Measurements from ENCODE around the gene CDH23.

Gene CDH23

DNA sequence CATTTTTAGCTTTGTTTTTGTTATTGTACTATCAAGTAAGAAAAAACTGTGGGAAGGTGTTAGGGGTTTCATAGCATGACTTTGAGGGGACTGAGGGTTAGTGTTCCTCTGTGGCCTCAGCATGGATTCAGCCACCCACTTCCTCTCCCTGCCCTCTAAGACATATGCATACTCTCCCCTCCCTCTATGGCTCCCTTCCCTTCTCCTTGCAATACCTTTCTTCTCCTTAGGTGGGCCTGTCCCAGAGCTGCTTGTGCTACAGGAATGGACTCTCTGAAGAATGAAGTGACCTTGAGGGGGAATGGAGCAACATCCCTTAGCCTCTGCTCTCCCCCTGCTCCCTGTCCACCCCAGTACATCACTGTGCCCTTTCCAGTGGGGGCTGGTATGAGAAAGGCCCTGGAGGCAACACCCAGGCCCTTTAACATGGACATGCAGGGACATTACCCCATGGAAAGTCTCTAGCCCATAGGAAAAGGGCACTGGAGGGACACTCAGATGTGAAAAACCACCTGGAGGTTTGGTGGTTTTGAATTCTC lies 22.4 kb downstream of the CDH23 start:
- DNase-seq (ENCODE audit: extremely low spot score), result no peak
- TF ChIP-seq, protein P1, sequence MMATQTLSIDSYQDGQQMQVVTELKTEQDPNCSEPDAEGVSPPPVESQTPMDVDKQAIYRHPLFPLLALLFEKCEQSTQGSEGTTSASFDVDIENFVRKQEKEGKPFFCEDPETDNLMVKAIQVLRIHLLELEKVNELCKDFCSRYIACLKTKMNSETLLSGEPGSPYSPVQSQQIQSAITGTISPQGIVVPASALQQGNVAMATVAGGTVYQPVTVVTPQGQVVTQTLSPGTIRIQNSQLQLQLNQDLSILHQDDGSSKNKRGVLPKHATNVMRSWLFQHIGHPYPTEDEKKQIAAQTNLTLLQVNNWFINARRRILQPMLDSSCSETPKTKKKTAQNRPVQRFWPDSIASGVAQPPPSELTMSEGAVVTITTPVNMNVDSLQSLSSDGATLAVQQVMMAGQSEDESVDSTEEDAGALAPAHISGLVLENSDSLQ (IDR thresholded peaks at IDR 0.05), result no peak
- TF ChIP-seq FOXM1 (IDR thresholded peaks at IDR 0.05; ENCODE audit: borderline replicate concordance) (no peak), HDGF (IDR thresholded peaks at IDR 0.05; ENCODE audit: borderline replicate concordance) (no peak), FOXK2 (IDR thresholded peaks at IDR 0.05) (no peak), CTBP1 (IDR thresholded peaks at IDR 0.05; ENCODE audit: borderline replicate concordance) (no peak), FOXA1 (IDR thresholded peaks at IDR 0.05) (no peak), SP1 (IDR thresholded peaks at IDR 0.05) (no peak), LEF1 (IDR thresholded peaks at IDR 0.05; ENCODE audit: borderline replicate concordance) (no peak), BHLHE40 (IDR thresholded peaks at IDR 0.05; ENCODE audit: borderline replicate concordance) (no peak)
- POLR2A ChIA-PET, result no interaction called here
- CTCF ChIA-PET, result interaction anchor here (0.7 kb wide), 1 partner anchor 10 kb away, joined by 3 read pairs; no protein-coding TSS in a partner anchor

DNA sequence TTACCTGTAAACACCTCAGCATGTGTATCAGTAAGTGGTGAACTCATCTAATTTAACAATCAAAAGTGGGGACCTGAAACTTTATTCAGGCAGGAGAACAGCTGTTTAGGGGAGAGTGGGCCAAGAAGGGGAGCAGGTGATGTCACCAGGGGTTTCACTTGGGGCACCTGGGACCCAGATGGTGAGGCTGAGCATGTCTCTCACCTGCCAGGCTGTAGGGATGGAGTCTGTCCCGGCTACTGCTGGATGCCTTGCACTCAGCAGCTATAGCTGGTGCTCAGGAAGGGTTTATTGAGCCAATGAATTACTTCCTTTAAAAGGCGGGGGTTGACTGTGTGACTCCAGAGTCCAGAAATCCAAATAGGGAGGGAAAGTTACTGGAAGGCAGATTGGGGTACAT lies 23.0 kb downstream of the CDH23 start:
- POLR2A ChIA-PET, result no interaction called here
- CTCF ChIA-PET, result no interaction called here
- TF ChIP-seq FOXK2 (IDR thresholded peaks at IDR 0.05), result no peak
- TF ChIP-seq L3MBTL2 (conservative IDR thresholded peaks at IDR 0.05), result no peak
- TF ChIP-seq LEF1 (IDR thresholded peaks at IDR 0.05; ENCODE audit: borderline replicate concordance), result no peak
- TF ChIP-seq NFRKB (IDR thresholded peaks at IDR 0.05), result no peak
- TF ChIP-seq ELF4 (IDR thresholded peaks at IDR 0.05), result no peak
- TF ChIP-seq ARNT (IDR thresholded peaks at IDR 0.05), result no peak
- TF ChIP-seq TARDBP (IDR thresholded peaks at IDR 0.05), result no peak
- TF ChIP-seq HDGF (IDR thresholded peaks at IDR 0.05; ENCODE audit: borderline replicate concordance), result no peak
- TF ChIP-seq SUZ12 (IDR thresholded peaks at IDR 0.05), result no peak
- TF ChIP-seq ZNF384 (IDR thresholded peaks at IDR 0.05), result no peak
- TF ChIP-seq BHLHE40 (IDR thresholded peaks at IDR 0.05; ENCODE audit: borderline replicate concordance), result no peak
- no peak for DNase-seq (ENCODE audit: extremely low spot score)

DNA sequence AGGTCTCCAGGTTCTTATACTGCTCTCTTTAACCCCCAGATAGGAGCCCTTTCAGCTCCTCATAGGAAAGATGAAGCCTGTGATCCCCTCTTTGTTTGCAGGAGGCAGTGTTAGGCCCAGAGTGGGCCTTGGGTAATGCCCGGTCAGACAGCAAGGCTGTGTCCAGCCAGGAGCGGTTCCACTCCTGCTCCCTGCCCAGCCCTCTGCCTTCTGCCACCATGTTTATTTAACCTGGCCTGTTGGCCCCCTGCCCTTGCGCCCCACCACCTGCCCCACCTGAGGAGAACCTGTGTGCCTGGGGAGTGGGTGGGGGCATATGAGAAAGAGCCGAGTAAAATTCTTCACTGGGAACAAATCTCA lies 24.3 kb downstream of the CDH23 start:
- TF ChIP-seq HDGF (IDR thresholded peaks at IDR 0.05; ENCODE audit: borderline replicate concordance) (no peak), SP1 (IDR thresholded peaks at IDR 0.05) (no peak), CTBP1 (IDR thresholded peaks at IDR 0.05; ENCODE audit: borderline replicate concordance) (no peak), NFRKB (IDR thresholded peaks at IDR 0.05) (no peak), ELF4 (IDR thresholded peaks at IDR 0.05) (no peak), L3MBTL2 (conservative IDR thresholded peaks at IDR 0.05) (no peak)
- ChIA-PET POLR2A (no interaction called here), CTCF (no interaction called here)
- DNase-seq (ENCODE audit: extremely low spot score), result no peak

DNA sequence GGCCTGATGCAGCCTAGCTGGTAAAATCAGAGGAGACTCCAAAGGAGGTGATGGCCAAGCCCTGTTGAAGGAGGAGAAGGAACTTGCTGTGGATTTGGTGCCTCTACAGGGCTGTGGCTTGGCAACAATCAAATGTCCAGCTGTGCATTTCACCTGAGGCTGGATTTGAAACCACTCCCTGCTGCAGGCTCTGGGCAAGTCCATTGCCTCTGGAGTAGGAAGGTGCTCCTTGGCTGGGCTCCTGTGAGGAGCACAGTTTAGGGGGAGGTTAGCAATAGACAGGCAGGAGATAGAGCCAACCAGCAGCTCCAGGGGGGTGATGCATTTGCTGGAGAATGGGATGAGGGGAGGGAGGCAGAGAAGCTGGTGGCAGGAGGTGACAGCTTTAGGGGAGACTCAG lies 26.5 kb downstream of the CDH23 start:
- POLR2A ChIA-PET, result no interaction called here

GRCh38 chr10:71423901-71424300 lies 27.2 kb downstream of the CDH23 start:
- POLR2A ChIA-PET, result no interaction called here
- TF ChIP-seq SP1 (IDR thresholded peaks at IDR 0.05), result no peak
- no peak for TF ChIP-seq L3MBTL2 (conservative IDR thresholded peaks at IDR 0.05)
- no peak for TF ChIP-seq NFRKB (IDR thresholded peaks at IDR 0.05)
- no peak for TF ChIP-seq SUZ12 (IDR thresholded peaks at IDR 0.05)
- CTCF ChIA-PET, result no interaction called here
- DNase-seq (ENCODE audit: extremely low spot score), result no peak

More for the DNA sequence above, 26.5 kb downstream of the CDH23 start:
- TF ChIP-seq NFRKB (IDR thresholded peaks at IDR 0.05), result no peak
- no peak for TF ChIP-seq SUZ12 (IDR thresholded peaks at IDR 0.05)
- no peak for TF ChIP-seq BHLHE40 (IDR thresholded peaks at IDR 0.05; ENCODE audit: borderline replicate concordance)
- no peak for TF ChIP-seq FOXA1 (IDR thresholded peaks at IDR 0.05)
- TF ChIP-seq FOXK2 (IDR thresholded peaks at IDR 0.05), result no peak
- TF ChIP-seq CTBP1 (IDR thresholded peaks at IDR 0.05; ENCODE audit: borderline replicate concordance), result no peak
- TF ChIP-seq LEF1 (IDR thresholded peaks at IDR 0.05; ENCODE audit: borderline replicate concordance), result no peak
- TF ChIP-seq, protein P1 (IDR thresholded peaks at IDR 0.05), result no peak
- no peak for TF ChIP-seq ARNT (IDR thresholded peaks at IDR 0.05)
- CTCF ChIA-PET, result no interaction called here
- DNase-seq (ENCODE audit: extremely low spot score), result no peak

GRCh38 chr10:71424496-71425194 lies 27.9 kb downstream of the CDH23 start:
- DNase-seq (ENCODE audit: extremely low spot score), result no peak
- ChIA-PET CTCF (interaction anchor here (0.5 kb wide), 1 partner anchor 53 kb away, joined by 3 read pairs; no protein-coding TSS in a partner anchor), POLR2A (no interaction called here)
- no peak for TF ChIP-seq SP1 (IDR thresholded peaks at IDR 0.05)
- no peak for TF ChIP-seq FOXM1 (IDR thresholded peaks at IDR 0.05; ENCODE audit: borderline replicate concordance)
- no peak for TF ChIP-seq NFRKB (IDR thresholded peaks at IDR 0.05)
- TF ChIP-seq FOXA1 (IDR thresholded peaks at IDR 0.05), result no peak
- TF ChIP-seq ZNF384 (IDR thresholded peaks at IDR 0.05), result no peak
- TF ChIP-seq ELF4 (IDR thresholded peaks at IDR 0.05), result no peak
- TF ChIP-seq BHLHE40 (IDR thresholded peaks at IDR 0.05; ENCODE audit: borderline replicate concordance), result no peak
- TF ChIP-seq LEF1 (IDR thresholded peaks at IDR 0.05; ENCODE audit: borderline replicate concordance), result no peak
- TF ChIP-seq FOXK2 (IDR thresholded peaks at IDR 0.05), result no peak
- TF ChIP-seq SUZ12 (IDR thresholded peaks at IDR 0.05), result no peak
- TF ChIP-seq, protein P1 (IDR thresholded peaks at IDR 0.05), result no peak
- no peak for TF ChIP-seq ARNT (IDR thresholded peaks at IDR 0.05)

Data from HEK293T (cell line).